H1 (cell line): Measurements from ENCODE around the gene NPIPB8. TPM values are rescaled to one million over a fixed set of nuclear protein-coding genes. Genes with fewer than 3 reads are reported as not detected.

Source experiments
- CTCF ChIA-PET: fragments of 300-600 bp; sonication (Branson Sonifier 250); formaldehyde crosslinking; loops from one replicate; lab custom pipeline; 2021; ENCODE audit not compliant: partially characterized antibody; lab: Charles Lee
- POLR2A ChIA-PET: fragments of 300-600 bp; sonication (Branson Sonifier 250); formaldehyde crosslinking; loops from one replicate; lab custom pipeline; 2021; ENCODE audit warnings: inconsistent platforms; ENCODE audit not compliant: partially characterized antibody; lab: Charles Lee
- DNase-seq, 2 experiments: peaks; one replicate each; pipeline versions ENCODE4 v3.0.0 to v3.0.0-alpha.2; 2010 to 2022; ENCODE audit warnings: low spot score in 2 of 2, low read depth in 1 of 2, mixed read lengths in 1 of 2
- FAIRE-seq: peaks from 2 replicates; lab custom pipeline; 2011; peaks lifted over from hg19 to GRCh38; lab: Jason Lieb, UNC
- H2AFZ ChIP-seq: 2 replicates; pipeline ENCODE4 v1.8.1; 2012; ENCODE audit warnings: low read length, inconsistent platforms
- H2AK5ac ChIP-seq: 2 replicates; pipeline ENCODE4 v1.6.1; 2013; ENCODE audit warnings: low read depth, low read length
- H2BK120ac ChIP-seq: replicated peaks from 2 replicates; pipeline ENCODE3; 2013; ENCODE audit warnings: low read depth, low read length, inconsistent platforms
- H2BK12ac ChIP-seq: 2 replicates; pipeline ENCODE4 v1.6.1; 2013; ENCODE audit warnings: low read depth, low read length
- H2BK15ac ChIP-seq: 2 replicates; pipeline ENCODE4 v1.6.1; 2013; ENCODE audit warnings: low read length
- H2BK20ac ChIP-seq: 2 replicates; pipeline ENCODE4 v1.6.1; 2013; ENCODE audit warnings: low read length
- H2BK5ac ChIP-seq: 2 replicates; pipeline ENCODE4 v1.6.1; 2013; ENCODE audit warnings: low read depth, low read length
- H3K14ac ChIP-seq: 2 replicates; pipeline ENCODE4 v1.6.1; 2013; ENCODE audit warnings: inconsistent platforms; ENCODE audit not compliant: insufficient read length
- H3K18ac ChIP-seq: 2 replicates; pipeline ENCODE4 v1.6.1; 2013; ENCODE audit warnings: low read length; ENCODE audit errors: extremely low read depth
- H3K23ac ChIP-seq: 2 replicates; pipeline ENCODE4 v1.6.1; 2013; ENCODE audit warnings: inconsistent platforms; ENCODE audit not compliant: insufficient read length
- H3K23me2 ChIP-seq: 2 replicates; pipeline ENCODE4 v1.6.1; 2013; ENCODE audit warnings: low read depth, low read length
- H3K27ac ChIP-seq: 2 replicates; pipeline ENCODE4 v1.6.1; 2011; ENCODE audit warnings: low read depth, low read length, inconsistent platforms
- H3K27me3 ChIP-seq, 4 experiments: replicated peaks in 1 of 4; 1 replicate in 1 of 4; 2 replicates in 3 of 4; pipeline versions ENCODE4 v1.6.1 to v1.8.1; 2011 to 2013; ENCODE audit warnings: low read length in 3 of 4, mild to moderate bottlenecking in 3 of 4, inconsistent platforms in 2 of 4, mixed read lengths in 2 of 4, moderate library complexity in 1 of 4; ENCODE audit not compliant: control insufficient read depth in 3 of 4, insufficient read depth in 3 of 4; ENCODE audit errors: extremely low read depth in 1 of 4
- H3K36me3 ChIP-seq, 4 experiments: 2 replicates each; pipeline versions ENCODE4 v1.6.1 to v1.8.1; 2011 to 2013; ENCODE audit warnings: mild to moderate bottlenecking in 4 of 4, low read length in 3 of 4, moderate library complexity in 2 of 4, control low read depth in 1 of 4, inconsistent platforms in 1 of 4; ENCODE audit not compliant: insufficient read depth in 4 of 4, control insufficient read depth in 2 of 4
- H3K4ac ChIP-seq: replicated peaks from 2 replicates; pipeline ENCODE3; 2013; ENCODE audit warnings: low read length, low read depth, mixed read lengths, inconsistent platforms; ENCODE audit not compliant: insufficient read length
- H3K4me1 ChIP-seq, 4 experiments: replicated peaks in 1 of 4; 1 replicate in 1 of 4; 2 replicates in 3 of 4; pipeline versions ENCODE4 v1.6.1 to v1.8.1; 2011 to 2013; ENCODE audit warnings: low read length in 3 of 4, inconsistent platforms in 2 of 4, mixed read lengths in 1 of 4; ENCODE audit not compliant: insufficient read depth in 4 of 4, control insufficient read depth in 3 of 4
- H3K4me2 ChIP-seq, 2 experiments: 2 replicates each; pipeline versions ENCODE4 v1.6.1 to v1.8.1; 2011 to 2013; ENCODE audit warnings: low read depth in 2 of 2, low read length in 2 of 2, control low read depth in 1 of 2, inconsistent platforms in 1 of 2, mild to moderate bottlenecking in 1 of 2; ENCODE audit not compliant: insufficient read depth in 1 of 2
- H3K4me3 ChIP-seq, 4 experiments: fragments of 200-600, 300-600 bp in 1 of 4; sonication (generic), shearing (Covaris generic), sonication (Bioruptor Twin) in 1 of 4; 2 replicates each; pipeline versions ENCODE4 v1.5.1 to v1.8.1; 2011 to 2016; ENCODE audit warnings: low read length in 4 of 4, low read depth in 3 of 4, control low read depth in 2 of 4, inconsistent platforms in 2 of 4, mild to moderate bottlenecking in 2 of 4, mixed read lengths in 1 of 4, moderate library complexity in 1 of 4; ENCODE audit not compliant: insufficient read depth in 2 of 4; ENCODE audit errors: extremely low read depth in 1 of 4
- H3K56ac ChIP-seq: replicated peaks from 2 replicates; pipeline ENCODE3; 2013; ENCODE audit warnings: low read depth, mild to moderate bottlenecking, mixed read lengths, low read length, inconsistent platforms; ENCODE audit not compliant: insufficient read length
- H3K79me1 ChIP-seq: 2 replicates; pipeline ENCODE4 v1.6.1; 2013; ENCODE audit warnings: low read depth, low read length, control low read depth
- H3K79me2 ChIP-seq, 2 experiments: 2 replicates each; pipeline versions ENCODE4 v1.6.1 to v1.8.1; 2012 to 2013; ENCODE audit warnings: low read length in 2 of 2, mild to moderate bottlenecking in 2 of 2, inconsistent platforms in 1 of 2; ENCODE audit not compliant: insufficient read depth in 2 of 2, control insufficient read depth in 1 of 2
- H3K9ac ChIP-seq, 4 experiments: replicated peaks in 1 of 4; 1 replicate in 1 of 4; 2 replicates in 3 of 4; pipeline versions ENCODE4 v1.6.1 to v1.8.1; 2011 to 2013; ENCODE audit warnings: low read depth in 3 of 4, low read length in 3 of 4, control low read depth in 2 of 4, mild to moderate bottlenecking in 2 of 4, moderate library complexity in 2 of 4, inconsistent platforms in 1 of 4; ENCODE audit errors: extremely low read depth in 1 of 4
- H3K9me3 ChIP-seq, 2 experiments: 2 replicates each; pipeline versions ENCODE4 v1.6.1 to v1.8.1; 2012 to 2013; ENCODE audit warnings: mild to moderate bottlenecking in 2 of 2, moderate library complexity in 2 of 2, control low read depth in 1 of 2, inconsistent platforms in 1 of 2, low read depth in 1 of 2, low read length in 1 of 2, mixed read lengths in 1 of 2; ENCODE audit not compliant: insufficient read depth in 2 of 2
- H4K20me1 ChIP-seq, 2 experiments: replicated peaks in 1 of 2; 2 replicates each; pipeline versions ENCODE3 to v1.8.1; 2011 to 2013; ENCODE audit warnings: inconsistent platforms in 2 of 2, low read length in 2 of 2, mild to moderate bottlenecking in 1 of 2; ENCODE audit not compliant: insufficient read depth in 2 of 2, control insufficient read depth in 1 of 2
- H4K5ac ChIP-seq: 2 replicates; pipeline ENCODE4 v1.6.1; 2013; ENCODE audit warnings: low read length, low read depth, mixed read lengths, inconsistent platforms; ENCODE audit not compliant: insufficient read length
- H4K8ac ChIP-seq: 2 replicates; pipeline ENCODE4 v1.8.0; 2013; ENCODE audit warnings: mild to moderate bottlenecking, moderate library complexity, low read length, inconsistent platforms; ENCODE audit not compliant: insufficient read depth; ENCODE audit errors: extremely low read depth
- H4K91ac ChIP-seq: replicated peaks from 2 replicates; pipeline ENCODE3; 2013; ENCODE audit warnings: low read length, mixed read lengths, inconsistent platforms; ENCODE audit not compliant: insufficient read length
- ASH2L ChIP-seq: fragments of 200-600, 300-600 bp; sonication (generic); IDR thresholded peaks from one replicate; pipeline ENCODE4 v1.7.1; 2017; ENCODE audit warnings: low read length
- BRCA1 ChIP-seq: IDR thresholded peaks from 2 replicates; pipeline ENCODE4 v1.6.1; 2012; ENCODE audit warnings: low read depth, low read length, improper control_type of control experiment
- CTBP2 ChIP-seq: IDR thresholded peaks from 2 replicates; pipeline ENCODE4 v1.7.0; 2011; ENCODE audit warnings: borderline replicate concordance, mild to moderate bottlenecking, moderate library complexity, mixed read lengths, low read length; ENCODE audit not compliant: insufficient read depth, insufficient read length
- GTF2F1 ChIP-seq: IDR thresholded peaks from 2 replicates; pipeline ENCODE4 v1.6.1; 2012; ENCODE audit warnings: low read depth, low read length, improper control_type of control experiment, borderline replicate concordance
- KDM4A ChIP-seq: IDR thresholded peaks from one replicate; pipeline ENCODE4 v1.7.1; 2012; ENCODE audit warnings: low read depth, mild to moderate bottlenecking, moderate library complexity, low read length, inconsistent platforms; ENCODE audit not compliant: severe bottlenecking
- SIN3A ChIP-seq, 2 experiments: IDR thresholded peaks in 1 of 2; conservative IDR thresholded peaks in 1 of 2; 2 replicates each; pipeline ENCODE4 v1.6.1; 2011 to 2012; ENCODE audit warnings: low read length in 2 of 2, improper control_type of control experiment in 1 of 2, low read depth in 1 of 2, mild to moderate bottlenecking in 1 of 2
- WGBS, 2 experiments: shearing (Covaris generic) in 1 of 2; methylation state at CpG; one replicate each; pipeline versions ENCODE4 v1.1.6 to v1.1.7; 2013 to 2015; ENCODE audit warnings: low lambda C conversion rate in 2 of 2, mixed read lengths in 2 of 2, inconsistent platforms in 1 of 2, low coverage in 1 of 2, missing lambda C conversion rate in 1 of 2; ENCODE audit not compliant: insufficient replicate concordance in 2 of 2, insufficient coverage in 1 of 2, insufficient read length in 1 of 2; ENCODE audit errors: extremely low coverage in 1 of 2, missing lambda C conversion rate in 1 of 2; 5-methylcytosine and 5-hydroxymethylcytosine counted together
- polyA plus RNA-seq, 7 experiments: library from polyadenylated mRNA; depleted of rRNA in 3 of 7; stranded (reverse) in 5 of 7; unstranded in 2 of 7; fragments of >200 nt in 5 of 7; fragments of 200-250 nt in 2 of 7; gene quantifications; 1 replicate in 5 of 7; 2 replicates in 1 of 7; 4 replicates in 1 of 7; pipeline versions ENCODE4 v1.2.1 to v1.2.3, GENCODE V29; 2011 to 2013; ENCODE audit warnings: missing spikeins in 2 of 7, mixed read lengths in 2 of 7
- total RNA-seq: library from RNA; stranded (reverse); fragmentation: NEBNext Ultra II Directional; extraction: Animal tissue kit (Norgen Biotek cat#: 25700); gene quantifications from 2 replicates; pipeline ENCODE4 v1.2.1, GENCODE V29; 2021

Gene NPIPB8
- total and polyA plus RNA-seq, 2 of the 8 experiments (the other 6 are each of a cell fraction or from before 2014, with no cell fraction given): 0.05 TPM; not detected in 1

GRCh38 chr16:28610595-28611191 is 27.2 kb upstream of the NPIPB8 start:
- H3K23me2 ChIP-seq: no peaks in the 10 kb centered on the region
- H3K79me2 ChIP-seq: no peaks in the 10 kb centered on the region
- DNase-seq (no peak), FAIRE-seq (no peak)
- H3K4me3 ChIP-seq: no peak overlapping the region
- 0 out of 2 replicates have a peak overlapping the region, but pooled peaks have one; percentile 27 for H2BK12ac ChIP-seq
- H2BK20ac ChIP-seq: no peak overlapping the region
- 90% methylated on average over 10 of the region's 10 CpGs; no CpG with 5 or more reads in 1 of the 2 experiments for WGBS, 2 experiments
- no peaks in the 10 kb centered on the region for H3K36me3 ChIP-seq
- no peak overlapping the region for H3K14ac ChIP-seq
- no peak overlapping the region for H4K5ac ChIP-seq
- H4K20me1 ChIP-seq: no peaks in the 10 kb centered on the region
- no peak overlapping the region for H3K56ac ChIP-seq
- CTCF ChIA-PET: interaction anchor here (1.0 kb wide), 1 partner anchor 61 kb away, joined by 3 read pairs; no protein-coding TSS in a partner anchor
- POLR2A ChIA-PET: no interaction called here
- H4K8ac ChIP-seq: 0 out of 2 replicates have a peak overlapping the region, but pooled peaks have one; percentile 71
- no peak overlapping the region for H3K27ac ChIP-seq
- H3K4ac ChIP-seq: no peak overlapping the region
- H3K23ac ChIP-seq: no peak overlapping the region
- H3K79me1 ChIP-seq: no peaks in the 10 kb centered on the region
- H3K18ac ChIP-seq: peak overlapping the region; percentile 60
- H2BK5ac ChIP-seq: no peak overlapping the region; the same call in 1 of the 2 replicates
- no peak for TF ChIP-seq BRCA1
- no peak for TF ChIP-seq ASH2L
- no peak for TF ChIP-seq GTF2F1
- TF ChIP-seq CTBP2: no peak
- no peak for TF ChIP-seq SIN3A (conservative IDR thresholded peaks at IDR 0.05 in 1 of 2, IDR thresholded peaks at IDR 0.05 in 1 of 2; ENCODE audit: low read depth in 1 of 2, low read length in 2 of 2)
- TF ChIP-seq KDM4A: no peak
- no peak overlapping the region for H2BK120ac ChIP-seq
- H3K9me3 ChIP-seq: no peaks in the 10 kb centered on the region
- peaks cover 0 to 16% (median 6%) of the 10 kb centered on the region in 4 experiments; a peak in 3 of 7 replicates for H3K4me1 ChIP-seq
- 0 out of 2 replicates have a peak overlapping the region, but pooled peaks have one; percentile 61 for H2BK15ac ChIP-seq
- no peak overlapping the region for H4K91ac ChIP-seq
- H3K9ac ChIP-seq: no peak overlapping the region
- 0 out of 2 replicates have a peak overlapping the region, but pooled peaks have one; percentile 8 for H2AK5ac ChIP-seq
- no peaks in the 10 kb centered on the region for H3K27me3 ChIP-seq
- no peak overlapping the region for H2AFZ ChIP-seq
- no peak overlapping the region for H3K4me2 ChIP-seq
